Stimulated activated CD8-positive, alpha-beta memory T cell treated with anti-CD3 and anti-CD28 coated beads, Interleukin-12 subunit alpha, Interleukin-12 subunit beta, amount 100 ng/mL, for 4 hours (primary cell): ENCODE measurements around the gene INF2.
"Not testable (repeated sequence)": the region's sequence is repeated elsewhere in the genome, so short reads cannot be mapped to it uniquely, and the experiment has no call there.

Experiments
- DNase-seq: peaks from one replicate; pipeline ENCODE4 v3.0.0-alpha.2; 2020; ENCODE audit warnings: low read depth

Gene INF2

DNA sequence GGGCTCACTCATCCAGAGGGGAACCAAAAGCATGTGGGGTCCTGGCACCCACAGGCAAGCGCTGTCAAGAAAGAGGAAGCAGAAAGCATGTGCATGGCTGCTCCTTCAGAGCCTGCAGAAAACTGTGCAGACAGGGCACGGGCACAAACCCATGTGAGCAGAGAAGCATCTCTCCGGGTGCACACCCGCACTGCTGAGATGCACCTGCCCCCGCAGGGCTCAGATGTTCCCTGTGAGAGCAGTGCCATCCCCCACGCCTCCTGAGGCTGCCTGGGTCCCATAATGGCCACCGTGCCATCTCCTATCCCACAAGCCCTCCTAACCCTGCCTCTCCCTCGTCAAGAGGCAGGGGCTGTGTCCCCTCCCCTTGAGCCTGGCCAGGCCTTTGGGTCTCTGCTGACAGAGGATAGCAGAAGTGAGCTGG, 32.3 kb upstream of the INF2 start:
- no peak for DNase-seq

DNA sequence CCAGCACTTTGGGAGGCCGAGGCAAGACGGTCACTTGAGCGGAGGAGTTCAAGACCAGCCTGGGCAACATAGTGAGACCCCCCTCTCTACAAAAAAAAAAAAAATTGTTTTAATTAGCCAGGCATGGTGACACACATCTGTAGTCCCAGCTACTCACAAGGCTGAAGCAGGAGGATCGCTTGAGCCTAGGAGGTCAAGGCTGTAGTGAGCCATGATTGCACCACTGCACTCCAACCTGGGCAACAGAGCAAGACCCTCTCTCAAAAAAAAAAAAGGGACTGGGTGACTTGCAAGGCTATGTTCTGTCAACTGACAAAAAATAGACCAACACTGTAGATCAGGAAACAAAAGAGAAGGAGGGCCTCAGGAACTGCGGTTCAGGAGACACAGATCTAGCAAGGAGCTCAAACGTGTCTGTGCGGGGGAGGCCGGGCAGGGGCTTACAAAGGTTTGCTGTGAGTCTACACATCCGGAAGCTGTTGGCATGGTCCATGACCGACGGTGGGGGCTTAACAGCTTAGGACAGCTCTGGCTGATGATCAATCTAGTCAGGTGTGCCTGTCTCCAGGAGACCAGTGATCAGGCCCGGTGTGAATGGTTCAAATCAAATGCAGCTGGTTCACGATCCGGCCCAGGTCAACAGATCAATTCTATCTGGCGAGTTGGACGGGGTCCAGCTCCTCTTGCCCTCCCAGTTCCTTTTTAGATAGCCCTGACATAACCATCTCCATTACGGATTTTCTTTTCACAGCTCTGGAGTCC, 31.7 kb upstream of the INF2 start:
- no peak for DNase-seq

DNA sequence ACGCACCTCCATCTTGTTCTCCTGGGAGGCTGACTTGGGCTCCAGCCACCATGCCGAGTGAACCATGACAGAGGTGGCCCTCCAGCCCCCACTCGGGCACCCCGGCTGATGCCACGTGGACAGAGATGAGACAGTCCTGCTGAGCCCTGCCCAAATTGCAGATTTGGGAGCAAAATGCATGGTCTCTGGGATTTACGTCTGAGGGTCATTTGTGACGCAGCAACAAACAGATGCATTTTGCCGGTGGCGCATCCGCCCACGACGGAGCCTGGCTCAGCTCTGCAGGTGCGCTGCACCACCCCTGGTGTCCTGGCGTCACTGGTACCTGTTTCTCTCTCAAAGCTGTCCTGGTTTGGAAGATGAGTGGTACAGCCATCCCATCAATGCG, 31.1 kb upstream of the INF2 start:
- no peak for DNase-seq

DNA sequence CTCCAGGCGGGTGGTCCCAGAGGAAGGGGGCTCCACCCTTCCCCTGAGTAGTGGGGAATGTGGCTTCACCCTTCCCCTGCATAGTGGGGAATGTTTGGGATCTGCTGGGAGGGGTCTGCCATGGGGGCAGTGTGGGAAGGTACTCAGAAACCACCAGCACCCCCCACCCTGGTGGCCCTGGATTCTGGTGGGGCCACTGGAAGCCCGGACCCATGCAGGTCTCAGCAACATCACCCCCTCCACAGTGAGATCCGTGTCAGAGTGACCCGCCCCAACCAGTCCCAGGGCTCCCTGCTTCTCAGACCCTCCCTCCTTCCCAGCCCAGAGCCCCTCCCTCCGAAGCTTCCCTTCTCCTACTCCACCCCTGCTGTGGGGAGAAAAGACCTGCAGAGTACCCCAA, 30.3 kb upstream of the INF2 start:
- no peak for DNase-seq

DNA sequence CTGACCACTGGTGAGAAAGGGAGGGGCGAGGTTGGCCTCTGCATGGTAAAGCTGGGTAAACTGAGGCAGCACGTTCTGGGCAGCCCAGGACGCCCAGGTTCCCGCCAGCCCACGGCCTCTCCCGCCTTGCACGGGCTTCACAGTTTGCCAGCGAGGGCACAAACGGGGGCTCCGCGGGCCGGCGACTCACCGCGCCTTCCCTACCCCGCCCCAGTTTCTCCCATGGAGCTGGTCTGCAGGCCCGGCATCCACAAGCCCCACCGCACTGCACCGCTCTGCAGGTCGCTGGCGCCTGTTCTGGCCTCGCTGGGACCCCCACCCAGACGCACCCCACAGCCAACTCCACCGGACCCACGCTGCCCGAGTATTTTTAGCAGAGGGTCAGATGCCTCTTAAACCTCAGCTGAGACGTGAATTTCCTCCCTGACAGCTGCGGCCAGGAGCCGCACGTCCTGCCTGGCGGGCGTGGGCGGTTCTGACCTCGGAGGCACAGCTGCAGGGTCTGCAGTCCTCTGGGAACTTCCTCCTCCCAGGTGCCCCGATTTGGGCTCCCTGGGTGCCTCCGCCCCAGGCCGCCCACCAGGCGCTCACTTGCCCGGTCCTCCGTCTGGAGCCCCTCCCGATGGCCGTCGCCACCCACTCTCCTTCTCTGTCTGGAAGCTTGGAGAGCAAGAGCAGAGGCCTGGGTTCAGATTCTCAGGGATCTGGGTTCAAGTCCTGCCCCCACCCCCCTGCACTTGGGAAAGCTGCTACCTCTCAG, 29.5 kb upstream of the INF2 start:
- DNase-seq, result no peak

DNA sequence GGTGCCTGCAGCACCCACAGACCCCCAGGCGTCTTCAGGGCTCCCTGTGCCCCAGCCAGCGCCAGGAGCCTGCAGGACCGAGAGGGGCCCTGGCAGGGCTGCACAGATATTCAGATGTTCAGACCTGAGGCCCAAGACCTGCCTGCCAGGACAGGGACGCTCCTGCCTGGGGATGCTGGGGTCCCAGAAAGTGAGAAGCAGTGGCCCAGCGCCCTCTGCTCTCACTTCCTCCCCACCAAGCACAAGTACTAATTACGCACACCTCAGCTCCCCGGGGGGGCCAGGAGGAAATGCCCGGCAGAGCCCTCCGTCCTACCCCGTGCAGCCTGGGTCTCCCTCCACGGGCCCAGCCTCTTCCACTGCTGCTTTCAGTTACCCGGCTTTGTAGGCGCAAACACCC, 28.8 kb upstream of the INF2 start:
- no peak for DNase-seq

DNA sequence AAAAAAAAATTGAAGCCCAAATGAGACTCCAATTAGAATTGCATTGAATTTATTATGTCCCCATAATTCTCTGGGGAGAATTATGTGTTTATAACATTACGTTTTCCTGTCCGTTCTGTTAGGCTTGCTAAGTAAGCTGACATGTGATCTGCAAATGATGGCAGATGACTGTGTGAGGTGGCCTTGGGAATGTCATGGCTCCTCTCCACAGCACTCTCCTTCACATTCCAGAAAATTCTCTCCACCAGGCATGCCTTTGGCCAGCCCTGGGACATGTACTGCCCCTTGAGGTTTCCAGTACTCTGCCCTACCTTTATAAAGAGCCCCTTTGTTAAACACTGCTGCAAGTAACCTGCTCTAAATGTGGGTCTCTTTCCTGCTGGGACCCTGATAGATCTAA, 28.3 kb upstream of the INF2 start:
- no peak for DNase-seq

DNA sequence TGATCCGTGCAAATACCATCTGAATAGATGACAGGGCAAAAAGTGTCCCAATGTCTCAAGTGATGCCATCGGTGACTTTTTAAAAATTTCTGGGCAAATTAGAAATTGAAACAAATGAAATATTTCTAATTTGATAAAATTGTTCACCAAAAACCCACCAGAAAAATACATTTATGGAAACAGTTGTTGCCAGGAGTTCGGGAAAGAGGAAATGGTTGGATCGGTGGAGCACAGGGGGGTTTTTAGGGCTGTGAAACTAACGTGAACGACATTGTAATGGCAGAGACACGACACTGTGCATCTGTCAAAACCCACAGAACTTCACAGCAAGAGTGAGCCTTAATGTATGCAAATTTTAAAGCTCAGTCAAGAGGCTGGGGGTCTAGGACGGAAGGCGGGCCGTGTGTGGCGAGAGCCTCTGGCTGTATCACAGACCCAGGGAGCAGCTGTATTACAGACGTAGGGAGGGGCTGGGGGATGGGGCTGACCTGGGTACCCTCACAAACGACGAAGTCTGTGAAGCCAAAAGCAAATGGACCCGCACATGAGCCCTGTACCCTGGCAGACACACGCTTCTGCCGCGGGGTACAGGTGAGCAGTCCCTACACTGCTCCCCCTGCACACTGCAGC, 27.8 kb upstream of the INF2 start:
- not testable (repeated sequence) for DNase-seq

DNA sequence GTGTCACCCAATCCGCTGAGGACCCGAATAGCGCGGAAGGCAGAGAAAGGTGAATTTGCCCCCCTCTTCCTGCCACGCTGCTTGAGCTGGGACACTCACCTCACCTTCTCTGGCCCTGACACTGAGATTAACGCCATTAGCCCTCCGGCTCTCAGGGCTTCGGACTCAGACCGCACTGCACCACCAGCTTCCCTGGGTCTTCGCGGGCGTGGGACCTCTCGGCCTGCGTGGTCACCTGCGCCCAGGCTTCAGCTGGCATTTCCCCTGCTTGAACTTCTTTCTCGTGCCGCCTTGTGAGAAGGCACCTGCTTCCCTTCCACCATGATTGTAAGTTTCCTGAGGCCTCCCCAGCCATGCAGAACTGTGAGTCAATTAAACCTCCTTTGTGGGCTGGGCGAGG, 26.9 kb upstream of the INF2 start:
- not testable (repeated sequence) for DNase-seq

DNA sequence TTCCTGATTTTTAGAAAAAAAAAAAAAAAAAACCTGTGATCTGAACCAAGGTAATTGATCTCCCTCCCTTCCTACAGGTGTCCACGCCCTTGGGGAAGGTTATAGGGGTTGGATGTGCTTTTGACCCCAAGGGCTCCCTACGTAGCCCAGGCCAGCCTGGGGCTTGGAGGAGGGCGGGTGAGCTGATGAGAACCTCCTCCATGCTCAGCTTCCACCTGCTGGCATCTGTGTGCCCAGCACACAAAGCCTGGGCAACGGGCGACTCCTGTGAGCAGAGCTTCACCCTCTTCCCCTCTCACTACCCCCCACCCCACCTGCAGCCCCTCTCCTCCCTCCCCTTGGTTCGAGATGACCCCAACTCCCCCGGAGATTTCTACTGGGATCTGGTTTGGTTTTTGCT, 25.3 kb upstream of the INF2 start:
- DNase-seq, result no peak

DNA sequence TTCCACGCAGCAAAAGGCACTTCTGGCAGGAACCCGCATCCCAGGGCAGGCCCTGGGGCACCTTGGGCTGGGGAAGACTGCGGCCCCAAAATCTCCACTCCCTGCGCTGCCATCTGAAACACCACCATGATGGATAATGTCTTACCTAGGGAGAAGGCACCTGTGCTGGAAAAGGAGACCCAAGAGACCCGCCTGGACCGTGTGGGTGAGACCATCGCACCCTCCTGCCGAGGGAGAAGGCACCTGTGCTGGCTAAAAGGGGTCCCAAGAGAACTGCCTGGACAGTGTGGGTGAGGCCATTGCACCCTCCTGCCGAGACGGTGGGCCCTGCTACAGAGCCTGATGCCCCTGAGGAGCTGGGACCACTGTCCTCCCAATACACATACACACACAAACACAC, 24.8 kb upstream of the INF2 start:
- DNase-seq, result no peak

DNA sequence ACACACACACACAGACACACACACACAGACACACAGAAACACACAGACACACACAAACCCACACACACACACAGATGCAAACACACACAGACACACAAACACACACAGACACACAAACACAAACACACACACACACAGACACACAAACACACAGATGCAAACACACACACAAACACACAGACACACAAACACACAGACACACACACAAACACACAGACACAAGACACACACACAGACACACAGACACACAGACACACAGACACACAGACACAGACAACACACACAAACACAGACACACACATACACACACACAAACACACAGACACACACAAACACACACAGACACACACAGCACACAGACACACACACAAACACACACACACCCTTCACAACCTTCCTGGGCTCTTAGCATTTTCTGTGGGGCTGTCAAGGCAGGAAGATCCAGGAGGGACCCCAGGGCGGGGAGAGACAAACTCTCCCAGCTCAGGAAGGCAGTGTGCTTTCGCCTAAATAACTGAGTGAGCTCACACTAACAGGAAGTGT, 24.2 kb upstream of the INF2 start:
- DNase-seq, result no peak

DNA sequence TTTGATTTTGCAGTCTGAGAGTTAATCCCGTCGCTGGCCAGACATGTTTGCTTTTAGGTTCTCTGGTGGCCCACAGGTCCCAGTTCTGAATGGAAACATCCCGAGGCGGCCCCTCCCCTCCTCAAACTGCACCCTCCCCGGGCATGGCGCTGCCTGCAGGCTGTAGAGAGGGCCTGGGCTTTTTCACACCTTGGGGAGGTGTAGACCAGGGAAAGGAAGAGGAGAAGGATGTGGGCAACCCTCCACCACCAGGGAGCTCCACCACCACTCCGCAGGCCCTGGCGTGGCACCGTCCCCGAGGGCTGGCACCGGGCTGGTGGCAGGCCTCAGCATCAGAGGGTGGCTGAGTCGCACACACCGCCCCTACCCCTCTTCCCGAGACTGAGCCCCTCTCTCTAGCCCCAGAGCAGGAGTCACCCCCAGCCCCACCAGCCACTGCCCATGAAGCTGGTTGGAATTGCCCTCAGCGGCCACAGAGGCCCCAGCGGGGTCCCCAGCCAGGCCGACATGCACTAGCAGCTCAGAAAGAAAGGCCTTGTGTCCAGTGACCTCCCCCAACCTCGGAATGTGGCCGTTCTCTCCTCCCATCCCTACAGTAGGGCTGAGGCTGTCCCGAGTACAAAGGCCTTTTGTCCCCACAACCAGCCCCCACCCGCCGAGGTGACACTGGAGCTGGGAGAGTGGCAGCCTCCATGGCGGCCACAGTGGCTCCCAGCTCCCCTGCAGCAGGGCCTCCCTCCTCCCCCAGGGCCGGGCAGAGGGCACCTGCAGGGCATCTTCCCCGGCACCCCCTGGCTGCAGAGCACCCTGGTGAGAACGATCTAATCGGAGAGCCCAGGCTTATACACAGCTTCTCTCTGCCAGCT, 23.5 kb upstream of the INF2 start:
- DNase-seq, result no peak

DNA sequence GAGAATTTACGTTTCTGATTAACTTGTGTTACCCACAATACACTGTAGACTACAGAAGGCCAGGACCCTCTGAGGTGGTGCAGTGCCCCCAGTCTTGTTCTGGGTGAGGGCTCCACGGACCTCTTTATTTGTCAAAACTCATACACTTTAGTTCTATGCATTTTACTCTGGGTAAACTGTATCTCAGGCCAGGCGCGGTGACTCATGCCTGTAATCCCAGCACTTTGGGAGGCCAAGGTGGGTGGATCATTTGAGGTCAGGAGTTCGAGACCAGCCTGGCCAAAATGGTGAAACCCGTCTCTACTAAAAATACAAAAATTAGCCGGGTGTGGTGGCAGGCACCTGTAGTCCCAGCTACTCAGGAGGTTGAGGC, 22.9 kb upstream of the INF2 start:
- not testable (repeated sequence) for DNase-seq

DNA sequence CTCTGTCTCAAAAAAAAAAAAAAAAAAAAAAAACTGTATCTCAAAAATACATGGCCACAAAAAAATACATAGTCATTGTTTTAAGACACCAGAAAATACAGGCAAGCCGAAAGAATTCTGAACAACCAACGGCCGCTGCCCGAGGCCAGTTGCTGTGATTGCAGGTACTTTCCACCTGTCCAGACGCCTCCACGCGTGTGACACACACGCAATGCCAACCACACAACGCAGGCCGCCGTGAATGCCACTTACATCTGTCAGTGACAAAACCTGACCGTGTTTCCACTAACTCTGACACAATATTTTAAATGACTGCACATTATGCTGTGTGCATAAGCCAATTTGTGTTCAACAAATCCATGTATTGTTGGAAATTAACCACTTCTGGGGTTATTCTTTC, 22.4 kb upstream of the INF2 start:
- no peak for DNase-seq

DNA sequence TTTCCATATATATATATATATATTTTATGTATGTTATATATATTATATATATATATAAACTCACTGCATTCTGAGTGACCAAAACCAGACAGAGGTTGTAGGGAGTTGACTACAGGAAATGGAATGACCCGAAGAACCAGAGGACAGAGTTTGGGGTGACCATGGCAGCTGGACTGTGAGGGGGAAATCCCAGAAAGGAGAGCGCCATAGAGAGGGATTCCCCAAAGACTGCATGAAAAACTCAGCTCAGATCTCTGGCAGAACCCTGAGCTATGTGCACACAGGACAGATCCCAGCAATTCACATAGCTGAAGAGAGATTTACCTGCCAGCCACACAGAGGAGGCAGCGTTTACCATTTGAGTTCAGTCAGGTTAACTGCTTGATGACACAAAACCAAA, 19.7 kb upstream of the INF2 start:
- DNase-seq, result no peak

DNA sequence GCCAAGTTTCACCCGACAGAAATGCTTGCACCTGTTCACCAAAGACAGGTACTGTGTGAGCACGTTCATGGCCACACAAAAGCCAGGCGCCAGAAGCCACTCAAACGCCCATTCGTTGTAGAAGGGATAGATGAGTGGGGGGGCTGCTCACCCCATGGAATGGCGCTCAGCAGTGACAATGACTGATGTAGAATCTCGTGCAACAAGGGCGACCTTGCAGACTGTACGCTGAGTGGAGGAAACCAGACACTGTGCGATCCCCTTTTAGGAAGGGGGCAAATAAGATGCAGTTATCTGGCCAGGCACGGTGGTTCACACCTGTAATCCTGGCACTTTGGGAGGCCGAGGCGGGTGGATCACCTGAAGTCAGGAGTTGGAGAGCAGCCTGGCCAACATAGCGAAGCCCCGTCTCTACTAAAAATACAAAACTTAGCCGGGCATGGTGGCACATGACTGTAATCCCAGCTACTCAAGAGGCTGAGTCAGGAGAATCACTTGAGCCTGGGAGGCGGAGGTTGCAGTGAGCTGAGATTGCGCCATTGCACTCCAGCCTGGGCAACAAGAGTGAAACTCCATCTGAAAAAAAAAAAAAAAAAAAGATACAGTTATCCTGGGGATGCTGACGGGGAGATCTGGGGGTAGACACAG, 18.0 kb upstream of the INF2 start:
- DNase-seq, result not testable (repeated sequence)

DNA sequence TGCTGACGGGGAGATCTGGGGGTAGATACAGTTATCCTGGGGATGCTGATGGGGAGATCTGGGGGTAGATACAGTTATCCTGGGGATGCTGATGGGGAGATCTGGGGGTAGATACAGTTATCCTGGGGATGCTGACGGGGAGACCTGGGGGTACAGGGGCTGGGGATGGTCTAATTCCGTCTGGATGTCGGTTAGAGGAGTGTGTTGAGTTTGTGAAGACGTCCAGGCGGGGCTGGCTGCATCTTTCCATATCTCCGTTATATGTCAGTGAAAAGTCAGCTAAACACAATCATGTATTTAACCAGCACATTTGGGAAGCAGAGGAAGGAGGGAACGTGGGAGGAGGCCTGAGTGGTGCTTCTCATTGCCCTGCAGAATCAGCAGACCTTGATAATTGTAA, 17.3 kb upstream of the INF2 start:
- not testable (repeated sequence) for DNase-seq

DNA sequence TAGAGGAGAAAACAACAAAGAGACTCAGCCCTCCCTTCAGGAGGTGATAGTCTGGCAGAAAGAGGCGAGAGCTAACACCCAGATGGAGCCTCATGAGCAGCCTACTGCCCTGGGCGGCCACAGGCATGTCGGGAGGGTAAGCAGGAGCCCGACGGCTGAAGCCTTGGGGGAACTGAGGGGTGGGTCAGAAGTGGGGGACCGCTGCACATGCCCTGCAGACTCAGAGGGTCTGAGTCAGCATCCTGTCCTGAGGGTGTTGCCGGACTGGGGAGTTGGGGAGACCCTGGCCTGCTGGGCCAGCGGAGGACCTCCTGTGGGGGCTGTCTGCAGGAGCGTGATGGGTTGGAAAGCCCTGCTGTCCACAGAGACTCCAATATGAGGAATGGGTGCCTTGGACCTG, 15.9 kb upstream of the INF2 start:
- no peak for DNase-seq

DNA sequence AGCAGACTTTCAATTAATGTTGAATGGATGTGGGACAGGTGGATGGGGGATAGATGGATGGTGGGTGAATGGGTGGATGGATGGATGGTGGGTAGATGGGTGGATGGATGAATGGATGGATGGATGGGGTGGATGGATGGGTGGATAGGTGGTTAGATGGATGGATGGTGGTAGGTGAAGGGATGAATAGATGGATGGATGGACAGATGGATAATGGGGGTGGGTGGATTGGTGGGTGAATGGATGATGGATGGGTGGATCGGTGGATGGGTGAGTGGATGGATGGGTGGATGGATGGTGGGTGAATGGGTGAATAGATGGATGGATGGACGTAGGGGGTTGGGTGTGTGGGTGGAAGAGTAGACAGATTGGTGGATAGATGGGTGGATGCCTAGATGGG, 14.0 kb upstream of the INF2 start:
- no peak for DNase-seq

DNA sequence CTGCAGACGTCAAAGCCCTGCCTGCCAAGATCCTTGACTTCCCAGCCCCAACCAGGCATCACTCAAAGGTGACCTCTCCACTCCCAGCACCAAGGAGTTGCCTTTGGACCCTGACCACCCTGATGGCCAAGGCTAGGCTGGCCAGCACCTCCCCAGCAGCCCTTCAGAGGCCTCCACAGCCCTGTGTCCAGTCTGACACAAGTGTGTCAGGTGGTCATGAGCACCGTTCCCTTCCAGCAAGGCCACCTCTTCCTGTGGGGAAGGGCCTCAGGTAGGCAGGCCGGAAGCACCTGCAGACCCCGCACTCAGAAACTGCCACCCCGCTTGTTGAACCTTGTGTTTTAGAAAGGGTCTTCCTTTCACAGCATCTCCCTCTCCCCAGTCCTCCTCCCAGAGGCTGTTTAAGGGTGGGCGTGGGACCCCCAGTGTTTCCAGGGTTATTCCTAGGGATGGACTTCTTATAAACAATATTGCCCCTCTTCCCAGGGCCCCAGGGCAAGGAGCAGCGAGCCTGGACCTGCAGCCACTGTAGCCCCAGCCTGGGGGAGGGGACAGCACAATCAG, 13.2 kb upstream of the INF2 start:
- DNase-seq, result no peak
